HuH-7.5 (cell line): ENCODE data around the gene TUBA4A.
A peak's percentile ranks its signal among the peaks of the same experiment; 100 is the strongest.

Experiments used
- DNase-seq: peaks from one replicate; pipeline ENCODE4 v3.0.0; 2011; ENCODE audit warnings: low spot score

TUBA4A gene

GRCh38 chr2:219286436-219287115 is 32.9 kb upstream of the TUBA4A start:
- DNase-seq: peak; percentile 9

- DNase-seq: no peak
Measured at GRCh38 chr2:219285894-219286425, 32.2 kb upstream of the TUBA4A start.

- DNase-seq: no peak
Measured at GRCh38 chr2:219285373-219285735, 31.6 kb upstream of the TUBA4A start.

GRCh38 chr2:219284501-219285372 is 31.0 kb upstream of the TUBA4A start:
- no peak for DNase-seq

GRCh38 chr2:219282943-219283581 is 29.3 kb upstream of the TUBA4A start:
- DNase-seq: no peak

- no peak for DNase-seq
Measured at GRCh38 chr2:219282375-219282774, 28.7 kb upstream of the TUBA4A start.

- no peak for DNase-seq
Measured at GRCh38 chr2:219281588-219281987, 27.9 kb upstream of the TUBA4A start.

DNA sequence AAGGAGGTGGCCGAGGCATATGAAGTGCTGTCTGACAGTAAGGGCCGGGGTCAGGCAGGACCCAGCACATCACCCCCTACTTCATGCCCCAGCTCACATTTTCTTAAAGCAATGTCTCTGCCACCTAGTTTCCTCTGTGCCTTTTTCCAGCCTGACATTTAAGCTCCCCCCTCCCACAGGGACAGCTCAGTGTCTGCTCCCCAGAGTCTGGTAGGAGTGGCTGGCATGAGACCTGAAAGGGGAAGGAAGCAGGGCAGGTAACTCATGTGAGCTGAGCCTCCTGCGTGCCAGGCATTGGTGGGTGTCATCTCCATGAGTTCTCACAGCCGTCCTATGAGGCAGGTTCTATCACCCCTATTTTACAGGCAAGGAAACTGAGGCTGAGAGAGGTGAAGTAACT is 26.9 kb upstream of the TUBA4A start:
- no peak for DNase-seq

DNA sequence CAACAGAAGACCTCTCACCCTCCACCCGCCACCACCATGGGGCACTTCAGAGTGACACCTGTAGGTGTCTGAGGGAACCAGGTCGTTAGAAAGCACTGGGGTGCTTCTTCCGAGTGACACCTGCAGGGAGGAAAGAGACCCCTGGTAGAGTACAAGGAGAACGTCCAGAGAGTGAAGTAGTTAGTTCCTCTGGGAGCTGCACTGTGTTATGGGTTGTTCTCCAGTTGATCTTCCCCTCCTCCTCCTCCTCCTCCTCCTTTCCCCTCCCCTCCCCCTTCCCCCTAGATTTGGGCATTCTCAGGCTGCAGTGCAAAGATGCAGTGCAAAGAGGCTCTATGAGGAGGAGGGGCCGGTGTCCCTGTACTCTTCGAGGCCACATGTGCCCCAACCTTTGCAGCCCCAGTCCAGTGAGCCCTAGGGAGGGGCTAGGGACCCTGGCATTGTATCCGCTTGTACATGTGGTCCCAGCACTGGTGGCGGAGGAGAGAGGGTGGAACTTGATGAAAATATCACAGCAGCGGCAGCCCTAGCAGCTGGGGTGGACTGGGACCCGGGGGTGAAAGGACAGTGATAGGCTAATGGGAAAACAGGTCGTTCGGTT is 26.3 kb upstream of the TUBA4A start:
- no peak for DNase-seq

DNA sequence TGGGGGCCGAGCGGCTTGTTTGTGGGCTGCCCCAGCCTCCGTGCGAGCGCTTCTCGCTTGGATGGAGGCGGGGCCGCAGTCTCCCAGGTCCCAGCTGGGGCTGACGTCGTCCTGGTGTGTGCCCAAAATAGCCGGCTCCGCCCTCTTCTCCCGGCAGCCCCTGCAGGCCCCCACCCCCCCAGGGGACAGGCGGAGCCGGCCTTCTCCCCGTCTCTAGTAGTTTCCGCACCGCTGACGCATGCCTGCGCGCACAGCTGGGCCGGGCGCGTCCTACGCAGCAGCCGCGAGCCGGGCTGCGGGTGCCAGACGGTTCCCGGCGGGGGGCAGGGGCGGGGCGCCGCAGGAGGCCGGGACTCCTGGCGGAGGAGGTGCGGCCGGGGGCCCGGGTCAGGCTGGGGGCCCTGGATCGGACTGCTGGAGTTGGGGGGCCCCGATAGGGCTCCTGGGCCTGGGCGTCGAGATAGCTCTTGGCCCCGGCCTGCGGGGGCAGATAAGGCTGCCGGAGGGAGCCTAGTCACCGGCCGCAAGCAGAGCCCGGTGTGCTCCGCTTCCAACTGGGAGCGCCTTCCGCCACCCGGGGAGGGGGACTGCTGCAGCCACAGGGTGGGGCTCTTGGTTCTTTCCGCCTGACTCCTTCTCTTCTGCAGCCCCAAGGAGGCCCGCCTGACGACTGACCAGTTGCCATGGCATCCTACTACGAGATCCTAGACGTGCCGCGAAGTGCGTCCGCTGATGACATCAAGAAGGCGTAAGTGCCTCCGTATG is 25.6 kb upstream of the TUBA4A start, which contains the start of gene DNAJB2:
TSS of gene DNAJB2 (plus strand) at position 216 of the 765 bp plus-strand sequence. CDS start at position 684, 468 bp downstream.
- peak; percentile 98 for DNase-seq

GRCh38 chr2:219278655-219279150 is 25.0 kb upstream of the TUBA4A start:
- DNase-seq: no peak

- DNase-seq: peak; percentile 78
Measured at GRCh38 chr2:219277703-219278654, 24.3 kb upstream of the TUBA4A start.

- no peak for DNase-seq
Measured at GRCh38 chr2:219274361-219274921, 20.7 kb upstream of the TUBA4A start.

GRCh38 chr2:219273937-219274336 is 20.2 kb upstream of the TUBA4A start:
- DNase-seq: no peak

- DNase-seq: no peak
Measured at GRCh38 chr2:219272995-219273394, 19.3 kb upstream of the TUBA4A start.

DNA sequence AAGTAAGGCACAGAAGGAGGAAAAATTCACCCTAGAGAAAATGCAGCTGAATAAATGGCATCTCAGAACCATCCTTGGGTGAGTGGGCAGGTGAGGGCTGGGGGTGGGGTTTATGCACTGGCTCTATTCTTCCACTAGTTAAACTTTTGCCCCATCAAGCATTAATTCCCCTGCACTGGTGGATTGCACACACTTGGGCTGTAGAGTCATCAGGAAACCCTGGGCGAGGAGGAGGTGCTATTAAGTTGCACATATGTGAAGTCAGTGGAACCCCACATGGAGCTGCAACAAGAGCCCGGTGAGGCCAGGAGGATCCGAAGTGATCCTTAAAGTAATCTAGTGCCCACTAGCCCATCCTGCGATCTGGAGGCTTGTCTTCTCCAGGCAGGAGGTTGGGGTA is 18.6 kb upstream of the TUBA4A start:
- DNase-seq: no peak

DNA sequence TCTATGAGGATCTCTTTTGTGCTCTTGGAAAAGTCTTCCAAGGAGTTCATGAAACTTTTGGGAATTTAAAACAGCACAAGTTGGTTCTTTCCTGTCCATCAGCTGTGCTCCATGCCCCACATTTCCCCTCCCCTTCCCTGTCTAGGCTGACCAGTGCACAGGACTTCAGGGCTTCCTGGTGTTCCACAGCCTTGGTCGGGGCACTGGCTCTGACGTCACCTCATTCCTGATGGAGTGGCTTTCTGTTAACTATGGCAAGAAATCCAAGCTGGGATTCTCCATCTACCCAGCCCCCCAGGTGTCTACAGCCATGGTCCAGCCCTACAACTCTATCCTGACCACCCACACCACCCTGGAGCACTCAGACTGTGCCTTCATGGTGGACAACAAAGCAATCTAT is 17.3 kb upstream of the TUBA4A start:
- DNase-seq: no peak

DNA sequence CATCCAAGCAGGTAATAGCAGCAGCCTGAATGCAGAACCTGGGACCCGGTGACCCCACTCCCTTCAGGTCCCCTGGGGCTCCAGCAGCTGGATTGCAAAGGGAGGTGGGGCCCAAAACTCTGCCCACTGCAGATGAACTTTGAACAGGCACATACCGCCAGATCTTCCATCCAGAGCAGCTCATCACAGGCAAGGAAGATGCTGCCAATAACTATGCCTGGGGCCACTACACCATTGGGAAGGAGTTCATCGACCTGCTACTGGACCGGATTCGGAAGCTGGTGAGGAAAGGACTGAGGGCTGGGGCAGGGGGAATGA is 16.3 kb upstream of the TUBA4A start:
- DNase-seq: no peak

DNA sequence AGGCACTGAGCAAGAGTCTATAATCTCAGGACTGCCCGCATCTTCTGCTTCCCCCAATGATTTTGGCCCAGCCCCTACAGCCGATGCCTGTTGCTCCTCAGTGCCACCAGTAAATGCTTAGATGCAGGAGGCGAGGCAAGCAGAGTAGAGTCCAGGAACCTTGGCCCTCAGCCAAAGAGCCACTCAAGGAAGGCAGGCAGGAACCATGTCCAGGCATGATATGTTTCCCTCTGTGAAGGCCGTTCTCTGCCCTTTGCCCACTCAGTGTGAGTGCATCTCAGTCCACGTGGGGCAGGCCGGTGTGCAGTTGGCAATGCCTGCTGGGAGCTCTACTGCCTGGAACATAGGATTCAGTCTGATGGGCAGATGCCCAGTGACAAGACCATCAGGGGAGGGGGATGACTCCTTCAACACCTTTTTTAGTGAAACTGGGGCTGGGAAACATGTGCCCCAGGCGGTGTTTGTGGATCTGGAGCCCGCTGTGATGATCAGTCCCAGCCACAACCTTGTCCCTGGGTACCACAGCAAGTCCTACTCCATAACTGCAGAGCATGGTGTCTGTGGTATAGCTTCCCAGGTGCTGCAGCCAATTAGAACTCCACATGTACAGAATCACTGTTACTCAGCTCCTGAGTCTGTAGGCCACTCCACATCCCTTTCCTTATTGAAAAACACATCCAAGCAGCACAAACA is 15.8 kb upstream of the TUBA4A start:
- DNase-seq: no peak
